Kidney (tissue), 14 donors: ENCODE results near the gene BCL2L11. TPM values are rescaled to one million over a fixed set of nuclear protein-coding genes. Genes with fewer than 3 reads are reported as not detected.

Experiments
- DNase-seq, 5 donors: peaks; one replicate each; pipeline ENCODE4 v3.0.0-alpha.2; 2013 to 2020
- FAIRE-seq: peaks from 2 replicates; lab custom pipeline; 2012; peaks lifted over from hg19 to GRCh38; lab: Jason Lieb, UNC
- H3K27ac ChIP-seq, 2 donors: one replicate each; pipeline ENCODE4 v1.7.0; 2013; ENCODE audit warnings: low read depth in 2 of 2, low read length in 2 of 2, inconsistent platforms in 1 of 2
- H3K27me3 ChIP-seq: one replicate; pipeline ENCODE4 v1.7.1; 2013; ENCODE audit warnings: low read length, inconsistent platforms; ENCODE audit not compliant: control insufficient read depth, insufficient read depth
- H3K36me3 ChIP-seq, 3 donors: one replicate each; pipeline versions ENCODE4 v1.7.0 to v1.7.1; 2013; ENCODE audit warnings: low read length in 3 of 3, control low read depth in 1 of 3, inconsistent platforms in 1 of 3; ENCODE audit not compliant: insufficient read depth in 3 of 3, control insufficient read depth in 2 of 3
- H3K4me1 ChIP-seq, 3 donors: one replicate each; pipeline versions ENCODE4 v1.7.0 to v1.7.1; 2013; ENCODE audit warnings: low read length in 3 of 3, inconsistent platforms in 1 of 3, low read depth in 1 of 3; ENCODE audit not compliant: control insufficient read depth in 2 of 3, insufficient read depth in 2 of 3
- H3K4me3 ChIP-seq, 3 donors: one replicate each; pipeline versions ENCODE4 v1.7.0 to v1.8.1; 2013; ENCODE audit warnings: low read length in 3 of 3, control low read depth in 1 of 3, inconsistent platforms in 1 of 3
- H3K9ac ChIP-seq, 3 donors: one replicate each; pipeline versions ENCODE4 v1.7.0 to v1.7.1; 2013; ENCODE audit warnings: low read length in 3 of 3, control low read depth in 1 of 3, inconsistent platforms in 1 of 3
- H3K9me3 ChIP-seq, 3 donors: one replicate each; pipeline versions ENCODE4 v1.7.0 to v1.7.1; 2013; ENCODE audit warnings: low read length in 3 of 3, control low read depth in 1 of 3, inconsistent platforms in 1 of 3; ENCODE audit not compliant: control insufficient read depth in 2 of 3, insufficient read depth in 1 of 3
- CTCF ChIP-seq: IDR thresholded peaks from 3 replicates; pipeline ENCODE4 v1.5.1; 2012; ENCODE audit warnings: mild to moderate bottlenecking, moderate library complexity, borderline replicate concordance; ENCODE audit not compliant: insufficient read depth; ENCODE audit errors: extremely low read depth
- intact Hi-C: fragments of 100-400 bp; cut with DNase I; formaldehyde crosslinking; loops from one replicate; pipeline ENCODE4 v1.11.1; 2022
- polyA plus RNA-seq: library from polyadenylated mRNA; stranded (reverse); fragments of 350-450 nt; fragmentation: Illumina TruSeq; extraction: RNeasy Lipid Tissue Mini Kit (QIAGEN cat#74804); gene quantifications from one replicate; pipeline ENCODE4 v1.2.3, GENCODE V29; 2014; ENCODE audit warnings: low read depth, low replicate concordance; ENCODE audit not compliant: insufficient read depth
- total RNA-seq: library from RNA; stranded (reverse); fragmentation: NEBNext Ultra II Directional; extraction: Animal tissue kit (Norgen Biotek cat#: 25700); gene quantifications from one replicate; pipeline ENCODE4 v1.2.1, GENCODE V29; 2021
- donor health status: control.
- donor health status: control.
- donor health status: control.
- donor health status: control.
- donor health status: control.
- donor health status: DM: yes; HTN: yes; CAD: no.
- donor health status: Normal renal cell carcinoma (clear cell type).

The BCL2L11 gene
- total and polyA plus RNA-seq, 2 donors from 2014 or later, result 6.5 to 32.7 TPM

DNA sequence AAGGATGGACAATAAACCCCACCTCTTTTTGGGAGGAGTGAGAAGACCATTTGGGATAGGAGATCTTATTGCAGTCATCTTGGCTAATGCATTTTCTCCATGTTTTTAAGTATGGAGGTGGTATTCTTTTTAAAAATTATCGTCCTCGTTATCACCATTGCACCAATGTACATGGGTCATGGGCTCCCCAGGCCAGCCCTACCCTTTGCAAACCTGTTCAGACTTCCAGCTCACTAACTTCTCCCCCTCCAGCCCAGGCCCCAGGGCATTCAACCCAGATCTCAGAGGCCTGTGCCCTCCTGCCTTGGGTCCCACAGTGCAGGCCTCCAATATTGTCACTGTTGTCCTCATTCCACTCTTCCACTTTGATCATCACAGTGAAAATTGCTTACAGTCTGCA, 68.4 kb downstream of the BCL2L11 start:
- Histone ChIP-seq H3K9ac (no peak overlapping the region), H3K4me1 (peaks cover 0 to 14% (median 11%) of the 10 kb centered on the region in 3 donors), H3K9me3 (no peaks in the 10 kb centered on the region), H3K27me3 (no peaks in the 10 kb centered on the region), H3K27ac (no peak overlapping the region), H3K4me3 (no peak overlapping the region), H3K36me3 (no peaks in the 10 kb centered on the region)
- TF ChIP-seq CTCF, result no peak
- FAIRE-seq (no peak), DNase-seq (no peak)
- intact Hi-C loops, result no loop called here

GRCh38 chr2:111190816-111191540, 70.3 kb downstream of the BCL2L11 start:
- no peak for FAIRE-seq
- intact Hi-C loops, result no loop called here
- Histone ChIP-seq H3K27ac (no peak overlapping the region), H3K36me3 (no peaks in the 10 kb centered on the region), H3K27me3 (no peaks in the 10 kb centered on the region), H3K9ac (no peak overlapping the region), H3K4me1 (peaks cover 0 to under 1% (median 0%) of the 10 kb centered on the region in 3 donors), H3K4me3 (no peak overlapping the region), H3K9me3 (no peaks in the 10 kb centered on the region)
- no peak for DNase-seq
- no peak for TF ChIP-seq CTCF

- no peaks in the 10 kb centered on the region for H3K4me1 ChIP-seq
- no peak overlapping the region for H3K27ac ChIP-seq
- TF ChIP-seq CTCF, result no peak
- H3K9ac ChIP-seq, result no peak overlapping the region
- DNase-seq, result no peak
- intact Hi-C loops, result no loop called here
- no peak overlapping the region for H3K4me3 ChIP-seq
- no peak for FAIRE-seq
- no peaks in the 10 kb centered on the region for H3K36me3 ChIP-seq
- H3K27me3 ChIP-seq, result no peaks in the 10 kb centered on the region
- H3K9me3 ChIP-seq, result no peaks in the 10 kb centered on the region
Measured at GRCh38 chr2:111191877-111192276, 71.2 kb downstream of the BCL2L11 start.
